ENCODE data around the gene MAGEA12.
"Not testable (repeated sequence)": the region's sequence is repeated elsewhere in the genome, so short reads cannot be mapped to it uniquely, and the experiment has no call there.

The MAGEA12 gene, protein sequence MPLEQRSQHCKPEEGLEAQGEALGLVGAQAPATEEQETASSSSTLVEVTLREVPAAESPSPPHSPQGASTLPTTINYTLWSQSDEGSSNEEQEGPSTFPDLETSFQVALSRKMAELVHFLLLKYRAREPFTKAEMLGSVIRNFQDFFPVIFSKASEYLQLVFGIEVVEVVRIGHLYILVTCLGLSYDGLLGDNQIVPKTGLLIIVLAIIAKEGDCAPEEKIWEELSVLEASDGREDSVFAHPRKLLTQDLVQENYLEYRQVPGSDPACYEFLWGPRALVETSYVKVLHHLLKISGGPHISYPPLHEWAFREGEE

DNA sequence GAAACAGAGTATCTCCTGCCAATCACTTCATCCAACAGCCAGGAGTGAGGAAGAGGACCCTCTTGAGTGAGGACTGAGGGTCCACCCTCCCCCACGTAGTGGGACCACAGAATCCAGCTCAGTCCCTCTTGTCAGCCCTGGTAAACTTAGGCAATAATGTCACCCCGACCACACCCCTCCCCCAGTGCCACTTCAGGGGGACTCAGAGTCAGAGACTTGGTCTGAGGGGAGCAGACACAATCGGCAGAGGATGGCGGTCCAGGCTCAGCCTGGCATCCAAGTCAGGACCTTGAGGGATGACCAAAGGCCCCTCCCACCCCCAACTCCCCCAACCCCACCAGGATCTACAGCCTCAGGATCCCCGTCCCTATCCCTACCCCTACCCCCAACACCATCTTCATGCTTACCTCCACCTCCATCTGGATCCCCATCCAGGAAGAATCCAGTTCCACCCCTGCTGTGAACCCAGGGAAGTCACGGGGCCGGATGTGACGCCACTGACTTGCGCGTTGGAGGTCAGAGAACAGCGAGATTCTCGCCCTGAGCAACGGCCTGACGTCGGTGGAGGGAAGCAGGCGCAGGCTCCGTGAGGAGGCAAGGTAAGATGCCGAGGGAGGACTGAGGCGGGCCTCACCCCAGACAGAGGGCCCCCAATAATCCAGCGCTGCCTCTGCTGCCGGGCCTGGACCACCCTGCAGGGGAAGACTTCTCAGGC, at the start of gene MAGEA12, which contains the start of gene CSAG1:
MAGEA12 (plus strand) TSS at position 497 of the 715 bp plus-strand sequence. CDS start 2,405 bp downstream, outside the sequence.
CSAG1 (minus strand) TSS at position 461 of the 715 bp plus-strand sequence. CDS start 1,261 bp downstream, outside the sequence.
- DNase-seq: no peak

DNA sequence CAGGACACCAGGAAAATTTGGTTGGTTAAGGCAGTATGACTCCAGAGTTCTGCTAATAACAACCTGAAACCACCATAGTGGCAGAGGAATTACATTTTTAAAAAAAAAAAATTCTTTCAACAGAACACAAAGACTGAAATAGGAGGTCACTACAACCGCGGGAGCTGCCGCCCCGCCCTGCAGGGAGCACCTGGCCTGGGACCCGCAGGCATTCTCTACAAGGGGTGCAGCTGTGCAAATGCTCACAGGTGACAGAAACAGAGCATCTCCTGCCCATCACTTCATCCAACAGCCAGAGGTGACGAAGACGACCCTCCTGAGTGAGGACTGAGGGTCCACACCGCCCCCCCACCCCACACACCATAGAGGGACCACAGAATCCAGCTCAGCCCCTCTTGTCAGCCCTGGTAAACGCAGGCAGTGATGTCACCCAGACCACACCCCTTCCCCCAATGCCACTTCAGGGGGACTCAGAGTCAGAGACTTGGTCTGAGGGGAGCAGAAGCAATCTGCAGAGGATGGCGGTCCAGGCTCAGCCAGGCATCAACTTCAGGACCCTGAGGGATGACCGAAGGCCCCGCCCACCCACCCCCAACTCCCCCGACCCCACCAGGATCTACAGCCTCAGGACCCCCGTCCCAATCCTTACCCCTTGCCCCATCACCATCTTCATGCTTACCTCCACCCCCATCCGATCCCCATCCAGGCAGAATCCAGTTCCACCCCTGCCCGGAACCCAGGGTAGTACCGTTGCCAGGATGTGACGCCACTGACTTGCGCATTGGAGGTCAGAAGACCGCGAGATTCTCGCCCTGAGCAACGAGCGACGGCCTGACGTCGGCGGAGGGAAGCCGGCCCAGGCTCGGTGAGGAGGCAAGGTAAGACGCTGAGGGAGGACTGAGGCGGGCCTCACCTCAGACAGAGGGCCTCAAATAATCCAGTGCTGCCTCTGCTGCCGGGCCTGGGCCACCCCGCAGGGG, 35.3 kb upstream of the MAGEA12 start, which contains the start of gene MAGEA3:
MAGEA3 (plus strand) TSS at position 843 of the 980 bp plus-strand sequence. CDS start 2,039 bp downstream, outside the sequence.
- not testable (repeated sequence) for DNase-seq

DNA sequence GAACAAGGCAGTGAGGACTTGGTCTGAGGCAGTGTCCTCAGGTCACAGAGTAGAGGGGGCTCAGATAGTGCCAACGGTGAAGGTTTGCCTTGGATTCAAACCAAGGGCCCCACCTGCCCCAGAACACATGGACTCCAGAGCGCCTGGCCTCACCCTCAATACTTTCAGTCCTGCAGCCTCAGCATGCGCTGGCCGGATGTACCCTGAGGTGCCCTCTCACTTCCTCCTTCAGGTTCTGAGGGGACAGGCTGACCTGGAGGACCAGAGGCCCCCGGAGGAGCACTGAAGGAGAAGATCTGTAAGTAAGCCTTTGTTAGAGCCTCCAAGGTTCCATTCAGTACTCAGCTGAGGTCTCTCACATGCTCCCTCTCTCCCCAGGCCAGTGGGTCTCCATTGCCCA, 33.2 kb upstream of the MAGEA12 start:
- not testable (repeated sequence) for DNase-seq

DNA sequence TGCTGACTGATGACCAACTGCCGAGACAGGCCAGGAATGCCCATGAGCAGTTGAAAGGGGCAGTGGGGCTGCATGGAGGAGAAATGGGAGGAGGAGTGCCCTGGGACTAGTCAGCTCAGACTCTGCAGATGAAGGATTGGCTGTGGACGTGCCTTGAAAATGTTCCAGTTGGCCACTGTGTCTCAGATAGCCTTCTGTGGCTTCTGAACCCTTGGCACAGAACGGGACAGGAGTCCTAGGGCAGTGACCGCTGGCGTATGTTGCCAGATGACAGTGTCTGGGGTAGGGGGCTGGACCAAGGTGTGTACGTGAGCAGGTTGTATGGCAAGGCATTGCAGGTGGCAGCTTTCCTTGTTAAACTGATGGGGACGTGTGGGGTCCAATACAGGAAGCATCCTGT, 27.1 kb upstream of the MAGEA12 start:
- DNase-seq: not testable (repeated sequence)

DNA sequence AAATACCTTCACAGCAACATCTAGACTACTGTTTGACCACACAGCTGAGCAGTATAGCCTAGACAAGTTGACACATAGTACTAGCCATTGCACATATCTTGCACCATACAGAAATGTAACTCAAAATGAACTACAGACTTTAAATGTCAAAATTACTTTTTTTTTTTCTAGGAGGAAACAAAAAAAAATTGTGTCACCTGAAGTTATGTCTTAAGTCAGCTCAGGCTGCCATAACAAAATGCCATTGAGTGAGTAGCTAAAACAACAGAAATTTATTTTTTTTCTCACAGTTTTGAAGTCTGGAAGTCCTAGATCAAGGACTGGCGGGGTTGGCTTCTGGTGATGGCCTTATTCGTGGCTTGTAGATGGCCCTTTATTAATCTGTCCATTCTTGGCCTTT, 24.4 kb upstream of the MAGEA12 start, which contains the start of gene CSAG2:
CSAG2 (minus strand) TSS at position 101 of the 400 bp plus-strand sequence. CDS start 161 bp downstream, outside the sequence.
- not testable (repeated sequence) for DNase-seq

DNA sequence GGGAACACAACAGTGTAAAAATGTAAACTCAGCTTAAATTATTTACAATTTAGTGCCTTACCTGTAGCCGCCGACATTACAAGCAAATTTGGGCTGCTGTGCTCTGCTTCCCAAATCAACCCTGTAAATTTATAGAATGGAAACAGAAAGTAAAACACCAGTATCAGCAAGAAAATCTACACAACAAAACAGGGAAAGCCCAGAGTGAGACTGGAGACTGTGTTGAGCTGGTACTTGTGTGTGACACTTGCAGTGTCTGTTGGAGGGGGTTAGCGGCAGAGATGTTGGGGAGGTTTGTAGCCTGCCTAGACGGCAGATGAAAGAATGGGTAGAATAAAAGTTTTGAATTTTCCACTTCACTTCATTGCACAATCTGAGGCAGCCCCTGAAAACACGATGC, 20.4 kb upstream of the MAGEA12 start:
- not testable (repeated sequence) for DNase-seq

DNA sequence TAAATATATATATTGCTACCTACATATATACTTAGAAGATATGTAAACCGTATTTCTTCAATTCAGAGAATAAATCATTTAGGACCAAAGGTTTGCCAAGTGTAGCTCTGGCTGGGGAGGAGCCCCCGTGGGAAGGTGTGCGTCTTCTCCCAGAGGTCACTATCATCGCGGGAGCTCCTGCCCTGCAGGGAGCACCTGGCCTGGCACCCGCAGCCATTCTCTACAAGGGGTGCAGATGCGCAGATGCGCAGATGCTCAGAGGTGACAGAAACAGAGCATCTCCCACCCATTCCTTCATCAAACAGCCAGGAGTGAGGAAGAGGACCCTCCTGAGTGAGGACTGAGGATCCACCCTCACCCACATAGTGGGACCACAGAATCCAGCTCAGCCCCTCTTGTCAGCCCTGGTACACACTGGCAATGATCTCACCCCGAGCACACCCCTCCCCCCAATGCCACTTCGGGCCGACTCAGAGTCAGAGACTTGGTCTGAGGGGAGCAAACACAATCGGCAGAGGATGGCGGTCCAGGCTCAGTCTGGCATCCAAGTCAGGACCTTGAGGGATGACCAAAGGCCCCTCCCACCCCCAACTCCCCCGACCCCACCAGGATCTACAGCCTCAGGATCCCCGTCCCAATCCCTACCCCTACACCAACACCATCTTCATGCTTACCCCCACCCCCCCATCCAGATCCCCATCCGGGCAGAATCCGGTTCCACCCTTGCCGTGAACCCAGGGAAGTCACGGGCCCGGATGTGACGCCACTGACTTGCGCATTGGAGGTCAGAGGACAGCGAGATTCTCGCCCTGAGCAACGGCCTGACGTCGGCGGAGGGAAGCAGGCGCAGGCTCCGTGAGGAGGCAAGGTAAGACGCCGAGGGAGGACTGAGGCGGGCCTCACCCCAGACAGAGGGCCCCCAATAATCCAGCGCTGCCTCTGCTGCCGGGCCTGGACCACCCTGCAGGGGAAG, 19.5 kb upstream of the MAGEA12 start, which contains the start of gene MAGEA2B:
MAGEA2B (plus strand) TSS at position 814 of the 973 bp plus-strand sequence. CDS start 2,479 bp downstream, outside the sequence.
- not testable (repeated sequence) for DNase-seq

DNA sequence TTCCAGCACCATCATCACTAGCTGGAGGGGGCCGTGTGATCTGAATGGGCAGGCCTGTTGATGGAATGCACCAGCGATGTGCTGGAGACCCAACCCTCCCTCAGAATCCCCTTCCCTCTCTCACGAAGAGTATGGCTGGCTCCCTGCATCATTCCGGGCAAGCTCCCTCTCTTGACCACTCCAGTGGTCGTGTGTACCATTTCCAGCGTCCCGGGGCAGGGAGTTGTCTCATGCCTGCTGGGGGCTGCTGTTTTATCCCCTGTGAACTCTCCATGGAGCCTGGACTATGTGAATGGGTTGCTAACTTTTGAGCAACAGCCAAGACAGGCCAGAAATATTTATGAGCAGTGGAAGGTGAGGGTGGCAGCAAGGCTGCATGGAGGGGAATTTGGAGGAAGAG, 8.1 kb upstream of the MAGEA12 start:
- no peak for DNase-seq

DNA sequence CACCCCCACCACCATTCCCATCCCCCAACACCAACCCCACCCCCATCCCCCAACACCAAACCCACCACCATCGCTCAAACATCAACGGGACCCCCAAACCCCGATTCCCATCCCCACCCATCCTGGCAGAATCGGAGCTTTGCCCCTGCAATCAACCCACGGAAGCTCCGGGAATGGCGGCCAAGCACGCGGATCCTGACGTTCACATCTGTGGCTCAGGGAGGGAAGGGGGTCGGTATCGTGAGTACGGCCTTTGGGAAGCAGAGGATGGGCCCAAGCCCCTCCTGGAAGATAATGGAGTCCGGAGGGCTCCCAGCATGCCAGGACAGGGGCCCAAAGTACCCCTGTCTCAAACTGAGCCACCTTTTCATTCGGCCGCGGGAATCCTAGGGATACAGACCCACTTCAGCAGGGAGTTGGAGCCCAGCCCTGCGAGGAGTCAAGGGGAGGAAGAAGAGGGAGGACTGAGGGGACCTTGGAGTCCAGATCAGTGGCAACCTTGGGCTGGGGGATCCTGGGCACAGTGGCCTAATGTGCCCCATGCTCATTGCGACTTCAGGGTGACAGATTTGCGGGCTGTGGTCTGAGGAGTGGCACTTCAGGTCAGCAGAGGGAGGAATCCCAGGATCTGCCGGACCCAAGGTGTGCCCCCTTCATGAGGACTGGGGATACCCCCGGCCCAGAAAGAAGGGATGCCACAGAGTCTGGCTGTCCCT, 744 bp downstream of the MAGEA12 start:
- DNase-seq: not testable (repeated sequence)

DNA sequence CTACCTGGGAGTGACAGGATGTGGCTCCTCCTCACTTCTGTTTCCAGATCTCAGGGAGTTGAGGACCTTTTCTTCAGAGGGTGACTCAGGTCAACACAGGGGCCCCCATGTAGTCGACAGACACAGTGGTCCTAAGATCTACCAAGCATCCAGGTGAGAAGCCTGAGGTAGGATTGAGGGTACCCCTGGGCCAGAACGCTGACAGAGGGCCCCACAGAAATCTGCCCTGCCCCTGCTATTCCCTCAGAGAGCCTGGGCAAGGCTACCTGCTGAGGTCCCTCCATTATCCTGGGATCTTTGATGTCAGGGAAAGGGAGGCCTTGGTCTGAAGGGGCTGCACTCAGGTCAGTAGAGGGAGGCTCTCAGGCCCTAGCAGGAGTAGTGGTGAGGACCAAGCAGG, 1.5 kb downstream of the MAGEA12 start:
- DNase-seq: no peak

DNA sequence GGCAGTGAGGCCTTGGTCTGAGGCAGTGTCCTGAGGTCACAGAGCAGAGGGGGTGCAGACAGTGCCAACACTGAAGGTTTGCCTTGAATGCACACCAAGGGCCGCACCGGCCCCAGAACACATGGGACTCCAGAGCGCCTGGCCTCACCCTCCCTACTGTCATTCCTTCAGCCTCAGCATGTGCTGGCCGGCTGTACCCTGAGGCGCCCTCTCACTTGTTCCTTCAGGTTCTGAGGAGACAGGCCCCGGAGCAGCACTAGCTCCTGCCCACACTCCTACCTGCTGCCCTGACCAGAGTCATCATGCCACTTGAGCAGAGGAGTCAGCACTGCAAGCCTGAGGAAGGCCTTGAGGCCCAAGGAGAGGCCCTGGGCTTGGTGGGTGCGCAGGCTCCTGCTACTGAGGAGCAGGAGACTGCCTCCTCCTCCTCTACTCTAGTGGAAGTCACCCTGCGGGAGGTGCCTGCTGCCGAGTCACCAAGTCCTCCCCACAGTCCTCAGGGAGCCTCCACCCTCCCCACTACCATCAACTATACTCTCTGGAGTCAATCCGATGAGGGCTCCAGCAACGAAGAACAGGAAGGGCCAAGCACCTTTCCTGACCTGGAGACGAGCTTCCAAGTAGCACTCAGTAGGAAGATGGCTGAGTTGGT, 2.4 kb downstream of the MAGEA12 start:
- DNase-seq: no peak

DNA sequence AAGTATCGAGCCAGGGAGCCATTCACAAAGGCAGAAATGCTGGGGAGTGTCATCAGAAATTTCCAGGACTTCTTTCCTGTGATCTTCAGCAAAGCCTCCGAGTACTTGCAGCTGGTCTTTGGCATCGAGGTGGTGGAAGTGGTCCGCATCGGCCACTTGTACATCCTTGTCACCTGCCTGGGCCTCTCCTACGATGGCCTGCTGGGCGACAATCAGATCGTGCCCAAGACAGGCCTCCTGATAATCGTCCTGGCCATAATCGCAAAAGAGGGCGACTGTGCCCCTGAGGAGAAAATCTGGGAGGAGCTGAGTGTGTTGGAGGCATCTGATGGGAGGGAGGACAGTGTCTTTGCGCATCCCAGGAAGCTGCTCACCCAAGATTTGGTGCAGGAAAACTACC, 3.0 kb downstream of the MAGEA12 start:
- not testable (repeated sequence) for DNase-seq

DNA sequence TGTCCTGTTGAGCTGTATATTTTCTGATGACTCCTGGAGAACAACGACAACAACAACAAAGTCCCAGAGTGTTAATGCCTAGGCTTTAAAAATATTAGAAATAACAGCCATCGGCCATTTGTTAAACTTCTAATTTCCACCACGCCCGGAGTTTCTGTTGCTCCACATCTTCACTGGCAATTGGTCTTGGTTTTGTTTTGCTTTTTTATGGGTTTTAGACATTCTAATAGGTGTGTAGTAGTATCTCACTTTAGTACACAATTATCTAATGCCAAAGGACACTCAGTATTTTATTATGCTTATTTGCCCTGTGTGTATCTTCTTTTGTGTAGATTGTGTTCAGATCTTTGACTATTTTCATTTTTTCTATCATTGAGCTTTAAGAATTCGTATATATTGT, 5.0 kb downstream of the MAGEA12 start:
- DNase-seq: no peak

DNA sequence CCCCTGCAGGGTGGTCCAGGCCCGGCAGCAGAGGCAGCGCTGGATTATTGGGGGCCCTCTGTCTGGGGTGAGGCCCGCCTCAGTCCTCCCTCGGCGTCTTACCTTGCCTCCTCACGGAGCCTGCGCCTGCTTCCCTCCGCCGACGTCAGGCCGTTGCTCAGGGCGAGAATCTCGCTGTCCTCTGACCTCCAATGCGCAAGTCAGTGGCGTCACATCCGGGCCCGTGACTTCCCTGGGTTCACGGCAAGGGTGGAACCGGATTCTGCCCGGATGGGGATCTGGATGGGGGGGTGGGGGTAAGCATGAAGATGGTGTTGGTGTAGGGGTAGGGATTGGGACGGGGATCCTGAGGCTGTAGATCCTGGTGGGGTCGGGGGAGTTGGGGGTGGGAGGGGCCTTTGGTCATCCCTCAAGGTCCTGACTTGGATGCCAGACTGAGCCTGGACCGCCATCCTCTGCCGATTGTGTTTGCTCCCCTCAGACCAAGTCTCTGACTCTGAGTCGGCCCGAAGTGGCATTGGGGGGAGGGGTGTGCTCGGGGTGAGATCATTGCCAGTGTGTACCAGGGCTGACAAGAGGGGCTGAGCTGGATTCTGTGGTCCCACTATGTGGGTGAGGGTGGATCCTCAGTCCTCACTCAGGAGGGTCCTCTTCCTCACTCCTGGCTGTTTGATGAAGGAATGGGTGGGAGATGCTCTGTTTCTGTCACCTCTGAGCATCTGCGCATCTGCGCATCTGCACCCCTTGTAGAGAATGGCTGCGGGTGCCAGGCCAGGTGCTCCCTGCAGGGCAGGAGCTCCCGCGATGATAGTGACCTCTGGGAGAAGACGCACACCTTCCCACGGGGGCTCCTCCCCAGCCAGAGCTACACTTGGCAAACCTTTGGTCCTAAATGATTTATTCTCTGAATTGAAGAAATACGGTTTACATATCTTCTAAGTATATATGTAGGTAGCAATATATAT, 20.4 kb downstream of the MAGEA12 start, which contains the start of gene MAGEA2:
MAGEA2 (minus strand) TSS at position 157 of the 965 bp plus-strand sequence. CDS start 2,479 bp downstream, outside the sequence.
- DNase-seq: not testable (repeated sequence)

DNA sequence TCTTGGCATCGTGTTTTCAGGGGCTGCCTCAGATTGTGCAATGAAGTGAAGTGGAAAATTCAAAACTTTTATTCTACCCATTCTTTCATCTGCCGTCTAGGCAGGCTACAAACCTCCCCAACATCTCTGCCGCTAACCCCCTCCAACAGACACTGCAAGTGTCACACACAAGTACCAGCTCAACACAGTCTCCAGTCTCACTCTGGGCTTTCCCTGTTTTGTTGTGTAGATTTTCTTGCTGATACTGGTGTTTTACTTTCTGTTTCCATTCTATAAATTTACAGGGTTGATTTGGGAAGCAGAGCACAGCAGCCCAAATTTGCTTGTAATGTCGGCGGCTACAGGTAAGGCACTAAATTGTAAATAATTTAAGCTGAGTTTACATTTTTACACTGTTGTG, 21.3 kb downstream of the MAGEA12 start:
- DNase-seq: not testable (repeated sequence)

DNA sequence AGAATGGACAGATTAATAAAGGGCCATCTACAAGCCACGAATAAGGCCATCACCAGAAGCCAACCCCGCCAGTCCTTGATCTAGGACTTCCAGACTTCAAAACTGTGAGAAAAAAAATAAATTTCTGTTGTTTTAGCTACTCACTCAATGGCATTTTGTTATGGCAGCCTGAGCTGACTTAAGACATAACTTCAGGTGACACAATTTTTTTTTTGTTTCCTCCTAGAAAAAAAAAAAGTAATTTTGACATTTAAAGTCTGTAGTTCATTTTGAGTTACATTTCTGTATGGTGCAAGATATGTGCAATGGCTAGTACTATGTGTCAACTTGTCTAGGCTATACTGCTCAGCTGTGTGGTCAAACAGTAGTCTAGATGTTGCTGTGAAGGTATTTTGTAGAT, 25.4 kb downstream of the MAGEA12 start, which contains the start of gene CSAG3:
CSAG3 (plus strand) TSS at position 301 of the 400 bp plus-strand sequence.
- not testable (repeated sequence) for DNase-seq

DNA sequence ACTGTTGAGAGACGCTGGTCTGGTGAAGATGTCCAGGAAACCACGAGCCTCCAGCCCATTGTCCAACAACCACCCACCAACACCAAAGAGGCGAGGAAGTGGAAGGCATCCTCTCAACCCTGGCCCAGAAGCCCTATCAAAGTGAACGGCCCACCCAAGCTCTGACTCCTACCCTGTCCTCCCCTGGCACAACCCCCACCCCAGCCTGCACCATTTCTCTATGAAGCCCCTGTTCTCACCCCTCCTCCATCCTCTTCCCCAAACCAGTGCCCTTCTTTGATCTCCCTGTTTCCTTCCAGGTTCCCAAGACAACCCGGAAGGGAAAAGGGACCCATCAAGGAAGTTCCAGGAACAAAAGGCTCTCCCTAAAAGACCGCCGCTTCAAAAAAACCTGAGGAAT, 26.0 kb downstream of the MAGEA12 start:
- DNase-seq: not testable (repeated sequence)

DNA sequence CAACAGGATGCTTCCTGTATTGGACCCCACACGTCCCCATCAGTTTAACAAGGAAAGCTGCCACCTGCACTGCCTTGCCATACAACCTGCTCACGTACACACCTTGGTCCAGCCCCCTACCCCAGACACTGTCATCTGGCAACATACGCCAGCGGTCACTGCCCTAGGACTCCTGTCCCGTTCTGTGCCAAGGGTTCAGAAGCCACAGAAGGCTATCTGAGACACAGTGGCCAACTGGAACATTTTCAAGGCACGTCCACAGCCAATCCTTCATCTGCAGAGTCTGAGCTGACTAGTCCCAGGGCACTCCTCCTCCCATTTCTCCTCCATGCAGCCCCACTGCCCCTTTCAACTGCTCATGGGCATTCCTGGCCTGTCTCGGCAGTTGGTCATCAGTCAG, 28.0 kb downstream of the MAGEA12 start:
- DNase-seq: not testable (repeated sequence)
